ENCODE data around the gene KLHL36. TPM values are rescaled to one million over a fixed set of nuclear protein-coding genes. Genes with fewer than 3 reads are reported as not detected.

KLHL36 gene
- total RNA-seq, 1 experiment from 2014 or later = 22.0 TPM

DNA sequence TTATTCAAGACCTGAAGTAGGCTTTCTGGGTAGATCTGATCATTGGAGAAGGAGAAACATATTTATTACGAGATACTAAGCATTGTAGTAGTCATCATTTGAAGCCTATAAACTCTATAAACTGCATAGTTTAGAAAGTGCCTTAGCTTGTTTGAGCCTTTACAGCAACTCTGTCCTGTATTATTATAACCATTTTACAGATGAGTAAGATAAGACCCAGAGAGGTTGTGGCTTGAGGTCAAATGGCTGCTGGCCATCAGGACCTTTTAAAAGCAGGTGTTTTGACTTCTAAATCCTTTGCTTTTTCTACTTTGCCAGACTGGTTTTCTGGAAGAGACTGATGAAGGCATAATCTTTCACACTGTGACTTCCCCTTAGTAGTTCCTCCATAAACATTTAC is 58.5 kb downstream of the KLHL36 start:
- Histone ChIP-seq H3K4me3 (ENCODE audit: low read depth, low read length, poor library complexity, severe bottlenecking) (no peak overlapping the region), H3K27me3 (replicated peaks; ENCODE audit: insufficient read depth, low read depth, low read length, poor library complexity) (no peaks in the 10 kb centered on the region), H3K27ac (ENCODE audit: low read depth, low read length, poor library complexity, severe bottlenecking) (no peak overlapping the region), H3K9me3 (ENCODE audit: low read depth, low read length, poor library complexity, severe bottlenecking) (no peaks in the 10 kb centered on the region), H3K4me1 (ENCODE audit: insufficient read depth, low read length, poor library complexity, severe bottlenecking) (peaks cover 32% of the 10 kb centered on the region), H3K36me3 (ENCODE audit: insufficient read depth, low read length, poor library complexity, severe bottlenecking) (no peaks in the 10 kb centered on the region)
- ChIA-PET POLR2A (ENCODE audit: low non-redundant PET) (no interaction called here), CTCF (no interaction called here)
- intact Hi-C loops (cut with micrococcal nuclease; ENCODE audit: unreplicated experiment) = no loop called here
- no peak for DNase-seq (ENCODE audit: low spot score)
- no TSS peak for BruUV-seq (replicated peaks)
- no peak for TF ChIP-seq CTCF (conservative IDR thresholded peaks at IDR 0.05; ENCODE audit: low read depth, low read length)

GRCh38 chr16:84709609-84710008 is 61.3 kb downstream of the KLHL36 start:
- Histone ChIP-seq H3K36me3 (ENCODE audit: insufficient read depth, low read length, poor library complexity, severe bottlenecking) (no peaks in the 10 kb centered on the region), H3K27ac (ENCODE audit: low read depth, low read length, poor library complexity, severe bottlenecking) (no peak overlapping the region), H3K4me1 (ENCODE audit: insufficient read depth, low read length, poor library complexity, severe bottlenecking) (peaks cover 10% of the 10 kb centered on the region), H3K4me3 (ENCODE audit: low read depth, low read length, poor library complexity, severe bottlenecking) (no peak overlapping the region), H3K9me3 (ENCODE audit: low read depth, low read length, poor library complexity, severe bottlenecking) (no peaks in the 10 kb centered on the region), H3K27me3 (replicated peaks; ENCODE audit: insufficient read depth, low read depth, low read length, poor library complexity) (no peaks in the 10 kb centered on the region)
- intact Hi-C loops (cut with micrococcal nuclease; ENCODE audit: unreplicated experiment) = no loop called here
- TF ChIP-seq EZH2 (IDR thresholded peaks at IDR 0.05; ENCODE audit: borderline replicate concordance, low read depth, low read length, poor library complexity, severe bottlenecking) (no peak), CTCF (conservative IDR thresholded peaks at IDR 0.05; ENCODE audit: low read depth, low read length) (no peak)
- no peak for DNase-seq (ENCODE audit: low spot score)
- BruUV-seq (replicated peaks) = no TSS peak
- ChIA-PET POLR2A (ENCODE audit: low non-redundant PET) (no interaction called here), CTCF (no interaction called here)

- Histone ChIP-seq H3K4me1 (ENCODE audit: insufficient read depth, low read length, poor library complexity, severe bottlenecking) (peaks cover 11% of the 10 kb centered on the region), H3K27me3 (replicated peaks; ENCODE audit: insufficient read depth, low read depth, low read length, poor library complexity) (no peaks in the 10 kb centered on the region), H3K9me3 (ENCODE audit: low read depth, low read length, poor library complexity, severe bottlenecking) (no peaks in the 10 kb centered on the region), H3K4me3 (ENCODE audit: low read depth, low read length, poor library complexity, severe bottlenecking) (no peak overlapping the region), H3K36me3 (ENCODE audit: insufficient read depth, low read length, poor library complexity, severe bottlenecking) (no peaks in the 10 kb centered on the region), H3K27ac (ENCODE audit: low read depth, low read length, poor library complexity, severe bottlenecking) (no peak overlapping the region)
- TF ChIP-seq EZH2 (IDR thresholded peaks at IDR 0.05; ENCODE audit: borderline replicate concordance, low read depth, low read length, poor library complexity, severe bottlenecking) (no peak), CTCF (conservative IDR thresholded peaks at IDR 0.05; ENCODE audit: low read depth, low read length) (no peak)
- ChIA-PET POLR2A (ENCODE audit: low non-redundant PET) (no interaction called here), CTCF (interaction anchor here (0.6 kb wide), 1 partner anchor 10 kb away, joined by 5 read pairs; no protein-coding TSS in a partner anchor)
- intact Hi-C loops (cut with micrococcal nuclease; ENCODE audit: unreplicated experiment) = no loop called here
- no TSS peak for BruUV-seq (replicated peaks)
- no peak for DNase-seq (ENCODE audit: low spot score)
Measured at GRCh38 chr16:84710686-84711085, 62.4 kb downstream of the KLHL36 start.

Other genes with a start within 250 kb of the KLHL36 start
- gene MEAK7, start 143.9 kb upstream of the KLHL36 start, total RNA-seq (2021) = 11.6 and 12.4 TPM in 2 replicates
- gene COTL1, start 30.4 kb upstream of the KLHL36 start, total RNA-seq (2021) = 34.1 and 35.9 TPM in 2 replicates
- 165 and 171 TPM in 2 replicates for gene USP10, start 51.5 kb downstream of the KLHL36 start, total RNA-seq (2021)
- gene CRISPLD2, start 171.5 kb downstream of the KLHL36 start, total RNA-seq (2021) = 0.32 and 0.44 TPM in 2 replicates

Measured in A673 (cell line).